ENCODE data around the gene SNRNP48. TPM values are rescaled to one million over a fixed set of nuclear protein-coding genes. Genes with fewer than 3 reads are reported as not detected.

SNRNP48 gene
- polyA plus RNA-seq, 1 donor from 2014 or later = 17.5 TPM

GRCh38 chr6:7547315-7547714, 42.7 kb upstream of the SNRNP48 start:
- Histone ChIP-seq H3K9ac (ENCODE audit: low read length) (no peak overlapping the region), H3K36me3 (ENCODE audit: insufficient read depth, low read length) (no peaks in the 10 kb centered on the region), H3K79me2 (replicated peaks; ENCODE audit: insufficient read depth, low read length) (no peaks in the 10 kb centered on the region), H3K9me2 (ENCODE audit: insufficient read depth, low read length) (no peaks in the 10 kb centered on the region), H3K27ac (ENCODE audit: low read length) (no peak overlapping the region), H3F3A (ENCODE audit: insufficient read depth, low read length, poor library complexity, severe bottlenecking) (no peaks in the 10 kb centered on the region), H4K20me1 (ENCODE audit: insufficient read depth) (no peaks in the 10 kb centered on the region), H3K4me2 (ENCODE audit: low read length) (no peak overlapping the region), H3K4me3 (ENCODE audit: low read length) (no peak overlapping the region), H3K9me3 (ENCODE audit: low read length) (no peaks in the 10 kb centered on the region), H3K27me3 (ENCODE audit: insufficient read depth, low read depth, low read length) (peaks cover 26% of the 10 kb centered on the region), H2AFZ (ENCODE audit: low read depth, low read length) (no peak overlapping the region)
- no peak for TF ChIP-seq EP300 (conservative IDR thresholded peaks at IDR 0.05; ENCODE audit: poor library complexity, severe bottlenecking)
- TF ChIP-seq, protein P1, sequence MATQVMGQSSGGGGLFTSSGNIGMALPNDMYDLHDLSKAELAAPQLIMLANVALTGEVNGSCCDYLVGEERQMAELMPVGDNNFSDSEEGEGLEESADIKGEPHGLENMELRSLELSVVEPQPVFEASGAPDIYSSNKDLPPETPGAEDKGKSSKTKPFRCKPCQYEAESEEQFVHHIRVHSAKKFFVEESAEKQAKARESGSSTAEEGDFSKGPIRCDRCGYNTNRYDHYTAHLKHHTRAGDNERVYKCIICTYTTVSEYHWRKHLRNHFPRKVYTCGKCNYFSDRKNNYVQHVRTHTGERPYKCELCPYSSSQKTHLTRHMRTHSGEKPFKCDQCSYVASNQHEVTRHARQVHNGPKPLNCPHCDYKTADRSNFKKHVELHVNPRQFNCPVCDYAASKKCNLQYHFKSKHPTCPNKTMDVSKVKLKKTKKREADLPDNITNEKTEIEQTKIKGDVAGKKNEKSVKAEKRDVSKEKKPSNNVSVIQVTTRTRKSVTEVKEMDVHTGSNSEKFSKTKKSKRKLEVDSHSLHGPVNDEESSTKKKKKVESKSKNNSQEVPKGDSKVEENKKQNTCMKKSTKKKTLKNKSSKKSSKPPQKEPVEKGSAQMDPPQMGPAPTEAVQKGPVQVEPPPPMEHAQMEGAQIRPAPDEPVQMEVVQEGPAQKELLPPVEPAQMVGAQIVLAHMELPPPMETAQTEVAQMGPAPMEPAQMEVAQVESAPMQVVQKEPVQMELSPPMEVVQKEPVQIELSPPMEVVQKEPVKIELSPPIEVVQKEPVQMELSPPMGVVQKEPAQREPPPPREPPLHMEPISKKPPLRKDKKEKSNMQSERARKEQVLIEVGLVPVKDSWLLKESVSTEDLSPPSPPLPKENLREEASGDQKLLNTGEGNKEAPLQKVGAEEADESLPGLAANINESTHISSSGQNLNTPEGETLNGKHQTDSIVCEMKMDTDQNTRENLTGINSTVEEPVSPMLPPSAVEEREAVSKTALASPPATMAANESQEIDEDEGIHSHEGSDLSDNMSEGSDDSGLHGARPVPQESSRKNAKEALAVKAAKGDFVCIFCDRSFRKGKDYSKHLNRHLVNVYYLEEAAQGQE (IDR thresholded peaks at IDR 0.05; ENCODE audit: borderline replicate concordance) = no peak
- no peak for TF ChIP-seq RAD21 (conservative IDR thresholded peaks at IDR 0.05)
- TF ChIP-seq SMC3 (conservative IDR thresholded peaks at IDR 0.05; ENCODE audit: poor library complexity) = no peak
- TF ChIP-seq POLR2AphosphoS5 (IDR thresholded peaks at IDR 0.05) = no peak
- no peak for TF ChIP-seq MXI1 (conservative IDR thresholded peaks at IDR 0.05; ENCODE audit: poor library complexity, severe bottlenecking)

DNA sequence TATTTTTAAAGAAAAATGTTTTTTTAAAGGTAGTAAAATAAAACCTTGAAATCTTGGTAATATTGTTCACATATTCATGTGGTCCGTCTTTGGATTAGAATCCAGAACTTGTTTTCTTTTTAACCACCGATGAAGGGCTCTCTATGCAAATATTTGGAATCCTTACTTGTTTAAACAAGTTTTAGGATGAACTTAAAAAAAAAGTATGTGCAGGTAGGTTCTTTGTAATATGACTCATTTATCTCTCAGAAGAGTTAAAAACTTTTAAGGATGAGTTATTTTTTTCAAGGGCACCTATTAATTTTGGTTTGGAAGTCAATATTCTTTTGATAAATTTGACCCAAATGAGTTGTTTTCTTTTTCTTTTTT, 39.6 kb upstream of the SNRNP48 start:
- H3F3A ChIP-seq (ENCODE audit: insufficient read depth, low read length, poor library complexity, severe bottlenecking) = no peaks in the 10 kb centered on the region
- H3K27me3 ChIP-seq (ENCODE audit: insufficient read depth, low read depth, low read length) = no peaks in the 10 kb centered on the region
- no peaks in the 10 kb centered on the region for H3K9me2 ChIP-seq (ENCODE audit: insufficient read depth, low read length)
- no peak overlapping the region for H2AFZ ChIP-seq (ENCODE audit: low read depth, low read length)
- H3K79me2 ChIP-seq (replicated peaks; ENCODE audit: insufficient read depth, low read length) = no peaks in the 10 kb centered on the region
- H3K4me3 ChIP-seq (ENCODE audit: low read length) = no peak overlapping the region
- H3K9ac ChIP-seq (ENCODE audit: low read length) = no peak overlapping the region
- no peaks in the 10 kb centered on the region for H3K36me3 ChIP-seq (ENCODE audit: insufficient read depth, low read length)
- no peaks in the 10 kb centered on the region for H3K9me3 ChIP-seq (ENCODE audit: low read length)
- TF ChIP-seq CTCF (IDR thresholded peaks at IDR 0.05; ENCODE audit: poor library complexity, severe bottlenecking) = no peak
- no peak for TF ChIP-seq EP300 (conservative IDR thresholded peaks at IDR 0.05; ENCODE audit: poor library complexity, severe bottlenecking)
- no peak for TF ChIP-seq MXI1 (conservative IDR thresholded peaks at IDR 0.05; ENCODE audit: poor library complexity, severe bottlenecking)
- TF ChIP-seq RAD21 (conservative IDR thresholded peaks at IDR 0.05) = no peak
- no peak for TF ChIP-seq EZH2 (IDR thresholded peaks at IDR 0.05; ENCODE audit: borderline replicate concordance, insufficient read depth, low read length, poor library complexity, severe bottlenecking)
- TF ChIP-seq TAF1 (IDR thresholded peaks at IDR 0.05; ENCODE audit: low read depth) = no peak
- no peak for TF ChIP-seq POLR2AphosphoS5 (IDR thresholded peaks at IDR 0.05)
- TF ChIP-seq, protein P1 (IDR thresholded peaks at IDR 0.05; ENCODE audit: borderline replicate concordance) = no peak
- no peak for TF ChIP-seq SMC3 (conservative IDR thresholded peaks at IDR 0.05; ENCODE audit: poor library complexity)
- H3K27ac ChIP-seq (ENCODE audit: low read length) = no peak overlapping the region
- H4K20me1 ChIP-seq (ENCODE audit: insufficient read depth) = no peaks in the 10 kb centered on the region
- no peak overlapping the region for H3K4me2 ChIP-seq (ENCODE audit: low read length)

All from neural cell (in vitro differentiated cells).